K562 (cell line): Measurements from ENCODE around the gene DGCR8. TPM values are rescaled to one million over a fixed set of nuclear protein-coding genes. Genes with fewer than 3 reads are reported as not detected.

Experiments used
- ARID3A ChIP-seq: IDR thresholded peaks from 2 replicates; pipeline ENCODE4 v1.6.1; 2012; ENCODE audit warnings: low read depth, low read length, improper control_type of control experiment, borderline replicate concordance
- BRF1 ChIP-seq: IDR thresholded peaks from 3 replicates; pipeline ENCODE4 v1.6.1; 2011; ENCODE audit warnings: borderline replicate concordance, mild to moderate bottlenecking; ENCODE audit not compliant: insufficient read length; ENCODE audit errors: extremely low read depth
- DPF2 ChIP-seq: fragments of 450-650 bp; IDR thresholded peaks from 2 replicates; pipeline ENCODE4 v1.6.1; 2016
- E2F5 ChIP-seq: sonication (generic); formaldehyde crosslinking; IDR thresholded peaks from 2 replicates; pipeline ENCODE4 v1.8.0; 2022; ENCODE audit warnings: mild to moderate bottlenecking, missing genetic modification reagents
- FOXA1 ChIP-seq: fragments of 450-650 bp; IDR thresholded peaks from 2 replicates; pipeline ENCODE4 v1.6.1; 2016; ENCODE audit warnings: mild to moderate bottlenecking, borderline replicate concordance
- KAT8 ChIP-seq: fragments of 450-650 bp; IDR thresholded peaks from 2 replicates; pipeline ENCODE4 v1.6.1; 2016; ENCODE audit warnings: low read depth, mild to moderate bottlenecking
- NEUROD1 ChIP-seq: fragments of 150-350 bp; IDR thresholded peaks from 2 replicates; pipeline ENCODE4 v1.6.1; 2014; ENCODE audit warnings: borderline replicate concordance, low read length, low read depth; ENCODE audit not compliant: partially characterized antibody
- NFYB ChIP-seq: IDR thresholded peaks from 2 replicates; pipeline ENCODE4 v1.6.1; 2011; ENCODE audit warnings: mild to moderate bottlenecking, moderate library complexity; ENCODE audit not compliant: insufficient read length; ENCODE audit errors: extremely low read depth
- PPARD ChIP-seq: fragments of 250-450 bp; sonication (Bioruptor Pico); IDR thresholded peaks from 2 replicates; pipeline ENCODE4 v1.8.0; 2022; ENCODE audit warnings: inconsistent platforms, mild to moderate bottlenecking, moderate library complexity
- RAD21 ChIP-seq, 2 experiments: fragments of 250-450 bp in 1 of 2; fragments of 450-650 bp in 1 of 2; sonication (Bioruptor Pico) in 1 of 2; formaldehyde crosslinking in 1 of 2; IDR thresholded peaks in 1 of 2; conservative IDR thresholded peaks in 1 of 2; 2 replicates each; pipeline versions ENCODE4 v1.4.0 to v1.8.0; 2020 to 2022; ENCODE audit warnings: mild to moderate bottlenecking in 2 of 2, moderate library complexity in 1 of 2
- RB1 ChIP-seq: fragments of 450-650 bp; IDR thresholded peaks from 2 replicates; pipeline ENCODE4 v1.6.1; 2017; ENCODE audit warnings: low read depth, mild to moderate bottlenecking
- SMARCE1 ChIP-seq: fragments of 450-650 bp; IDR thresholded peaks from 2 replicates; pipeline ENCODE4 v1.7.1; 2016; ENCODE audit warnings: mild to moderate bottlenecking
- SP2 ChIP-seq: IDR thresholded peaks from 2 replicates; pipeline ENCODE4 v1.6.1; 2011; ENCODE audit warnings: mild to moderate bottlenecking, low read depth, low read length, moderate library complexity; ENCODE audit not compliant: poor library complexity, severe bottlenecking; ENCODE audit errors: extremely low read depth
- SRF ChIP-seq, 2 experiments: fragments of 250-450, 450-650 bp in 1 of 2; sonication (Bioruptor Pico) in 1 of 2; sonication (generic) in 1 of 2; formaldehyde crosslinking; IDR thresholded peaks; 2 replicates each; pipeline versions ENCODE4 v1.5.0 to v1.5.1; 2020 to 2022; ENCODE audit warnings: mild to moderate bottlenecking in 1 of 2, missing genetic modification reagents in 1 of 2
- TBL1XR1 ChIP-seq, 2 experiments: IDR thresholded peaks; 2 replicates each; pipeline ENCODE4 v1.6.1; 2012; ENCODE audit warnings: improper control_type of control experiment in 2 of 2, low read length in 2 of 2, mild to moderate bottlenecking in 1 of 2
- TBP ChIP-seq: optimal IDR thresholded peaks from 2 replicates; pipeline ENCODE3; 2011; ENCODE audit warnings: low read depth, low read length, improper control_type of control experiment
- XRCC5 ChIP-seq: fragments of 200-400 bp; formaldehyde crosslinking; IDR thresholded peaks from 2 replicates; pipeline ENCODE4 v1.6.1; 2017; ENCODE audit warnings: low read depth, mild to moderate bottlenecking, low read length
- ZFP36 ChIP-seq: fragments of 150-350 bp; IDR thresholded peaks from 2 replicates; pipeline ENCODE4 v1.6.1; 2018; ENCODE audit warnings: low read length, low read depth; ENCODE audit not compliant: partially characterized antibody
- ZFX ChIP-seq: sonication (generic); formaldehyde crosslinking; IDR thresholded peaks from 2 replicates; pipeline ENCODE4 v1.8.0; 2022; ENCODE audit warnings: mild to moderate bottlenecking, missing genetic modification reagents, moderate library complexity
- ZKSCAN8 ChIP-seq: fragments of 200-800 bp; sonication (Bioruptor generic); IDR thresholded peaks from 2 replicates; pipeline ENCODE4 v1.6.1; 2016; ENCODE audit warnings: missing genetic modification characterization, missing compliant biosample characterization
- ZNF140 ChIP-seq: fragments of 250-450 bp; sonication (Bioruptor Pico); IDR thresholded peaks from 2 replicates; pipeline ENCODE4 v1.8.0; 2021; ENCODE audit warnings: moderate library complexity, mild to moderate bottlenecking, inconsistent platforms
- ZNF197 ChIP-seq: fragments of 200-800 bp; sonication (Bioruptor generic); IDR thresholded peaks from 2 replicates; pipeline ENCODE4 v1.6.1; 2016; ENCODE audit warnings: low read depth, missing genetic modification characterization, missing compliant biosample characterization
- ZNF280B ChIP-seq: fragments of 250-450 bp; sonication (Bioruptor Pico); IDR thresholded peaks from 2 replicates; pipeline ENCODE4 v1.5.1; 2021; ENCODE audit warnings: mild to moderate bottlenecking
- ZNF41 ChIP-seq: fragments of 250-450 bp; sonication (Bioruptor Pico); conservative IDR thresholded peaks from 2 replicates; pipeline ENCODE4 v1.4.0; 2020; ENCODE audit warnings: mild to moderate bottlenecking
- ZNF764 ChIP-seq: fragments of 250-450 bp; sonication (Bioruptor Pico); IDR thresholded peaks from 2 replicates; pipeline ENCODE4 v1.4.0; 2020; ENCODE audit warnings: low read depth, mild to moderate bottlenecking, moderate library complexity
- polyA plus RNA-seq, 8 experiments: library from polyadenylated mRNA; depleted of rRNA in 4 of 8; stranded (reverse) in 5 of 8; unstranded in 3 of 8; fragments of >200 nt; fragmentation: Nextera tagmentation in 2 of 8; fragmentation: Illumina TruSeq in 1 of 8; extraction: Ambion mirVana in 2 of 8; extraction: Trizol in 1 of 8; gene quantifications; 2 replicates each; pipeline versions ENCODE4 v1.2.1 to v1.2.3, GENCODE V29; 2011 to 2014; ENCODE audit warnings: inconsistent platforms in 1 of 8, missing spikeins in 1 of 8
- total RNA-seq, 7 experiments: library from RNA; depleted of rRNA in 6 of 7; stranded (reverse); fragments of >200 nt in 6 of 7; fragmentation: Illumina TruSeq in 2 of 7; extraction: Trizol in 2 of 7; gene quantifications; 2 replicates each; pipeline versions ENCODE4 v1.2.1 to v1.2.3, GENCODE V29; 2011 to 2021; ENCODE audit warnings: low replicate concordance in 1 of 7

DGCR8 gene
- total and polyA plus RNA-seq, 9 of the 15 experiments (the other 6 are each of a cell fraction or from before 2014, with no cell fraction given), result 5.9 to 144 (median 80.1) TPM

GRCh38 chr22:20156611-20157429 is 76.8 kb downstream of the DGCR8 start (continued):
- TF ChIP-seq SMARCE1, result no peak
- no peak for TF ChIP-seq DPF2
- TF ChIP-seq NEUROD1, result peak; percentile 76
- TF ChIP-seq RAD21 (CRISPR knock-in tag; conservative IDR thresholded peaks at IDR 0.05 in 1 of 2, IDR thresholded peaks at IDR 0.05 in 1 of 2), result peak; percentile 100
- TF ChIP-seq ZNF41 (CRISPR knock-in tag), result peak; percentile 78
- TF ChIP-seq E2F5, result no peak
- TF ChIP-seq FOXA1, result no peak
- TF ChIP-seq TBL1XR1 (IDR thresholded peaks at IDR 0.05; ENCODE audit: low read length in 2 of 2), result peak; percentile 66 to 73; a peak in 2 of 4 replicates
- TF ChIP-seq TBP, result peak; percentile 25
- TF ChIP-seq SRF (CRISPR knock-in tag; IDR thresholded peaks at IDR 0.05), result peak in 1 of 2 experiments; percentile 49; a peak in 1 of 4 replicates
- TF ChIP-seq ZNF764, result peak; percentile 65; the same call in 1 of the 2 replicates
- no peak for TF ChIP-seq ZNF140 (CRISPR knock-in tag)
- no peak for TF ChIP-seq ZFX
- no peak for TF ChIP-seq ZKSCAN8
- no peak; the same call in 1 of the 2 replicates for TF ChIP-seq PPARD (CRISPR knock-in tag)
- no peak for TF ChIP-seq KAT8
- TF ChIP-seq BRF1, result no peak
- TF ChIP-seq RB1, result peak; percentile 99
- TF ChIP-seq XRCC5, result peak; percentile 97
- no peak for TF ChIP-seq ARID3A
- TF ChIP-seq NFYB, result no peak
- TF ChIP-seq SP2, result no peak
- TF ChIP-seq ZNF197 (CRISPR knock-in tag), result no peak
- TF ChIP-seq ZFP36, result peak; percentile 63
- TF ChIP-seq ZNF280B (CRISPR knock-in tag), result no peak
